ENCODE results near the gene LAMB1.

GRCh38 chr7:108009873-108010272, 6.9 kb upstream of the LAMB1 start:
- no peak for TF ChIP-seq CTCF (IDR thresholded peaks at IDR 0.05; ENCODE audit: low read length)
- no peak for TF ChIP-seq EZH2 (optimal IDR thresholded peaks at IDR 0.05; ENCODE audit: low read depth, low read length)

Data from MM.1S (cell line).